WTC11 (cell line): Measurements from ENCODE around the gene DNLZ. TPM values are rescaled to one million over a fixed set of nuclear protein-coding genes. Genes with fewer than 3 reads are reported as not detected.

Source experiments
- ATAC-seq: fragments of 200-7000 bp; cut with Tn5 transposase; 2 replicates; pipeline ENCODE4 v1.10.0; 2021; ENCODE audit warnings: mild to moderate bottlenecking, moderate library complexity
- CTCF ChIA-PET: fragments of 300-600 bp; sonication (Branson Sonifier 250); formaldehyde crosslinking; loops from one replicate; lab custom pipeline; 2021; ENCODE audit warnings: antibody characterized with exemption; lab: Charles Lee
- POLR2A ChIA-PET: fragments of 350-600 bp; sonication (Branson Sonifier 250); formaldehyde crosslinking; loops from one replicate; lab custom pipeline; 2021; ENCODE audit warnings: antibody characterized with exemption; lab: Charles Lee
- DNase-seq: peaks from one replicate; pipeline ENCODE4 v3.0.0; 2021; ENCODE audit warnings: low spot score
- H3K27ac Mint-ChIP-seq: 2 replicates; pipeline ENCODE4 v1.8.0; 2021; ENCODE audit warnings: mixed read lengths
- H3K27me3 Mint-ChIP-seq: 2 replicates; pipeline ENCODE4 v1.8.0; 2021; ENCODE audit warnings: low read depth, mild to moderate bottlenecking, moderate library complexity, mixed read lengths
- H3K36me3 Mint-ChIP-seq: 2 replicates; pipeline ENCODE4 v1.8.0; 2021; ENCODE audit warnings: mixed read lengths
- H3K4me1 Mint-ChIP-seq: 2 replicates; pipeline ENCODE4 v1.8.0; 2022; ENCODE audit warnings: mixed read lengths
- H3K4me3 Mint-ChIP-seq: 2 replicates; pipeline ENCODE4 v1.8.0; 2021; ENCODE audit warnings: mild to moderate bottlenecking, moderate library complexity, mixed read lengths
- H3K9me3 Mint-ChIP-seq: 2 replicates; pipeline ENCODE4 v1.8.0; 2021; ENCODE audit warnings: mixed read lengths
- CREB1 ChIP-seq: sonication (generic); formaldehyde crosslinking; IDR thresholded peaks from 2 replicates; pipeline ENCODE4 v1.8.0; 2023; ENCODE audit warnings: mild to moderate bottlenecking, missing genetic modification reagents
- ESRRA ChIP-seq: sonication (generic); formaldehyde crosslinking; IDR thresholded peaks from 2 replicates; pipeline ENCODE4 v1.8.1; 2022; ENCODE audit warnings: mild to moderate bottlenecking, missing genetic modification reagents, borderline replicate concordance
- FOXK1 ChIP-seq: sonication (generic); formaldehyde crosslinking; IDR thresholded peaks from 2 replicates; pipeline ENCODE4 v1.8.0; 2022; ENCODE audit warnings: mild to moderate bottlenecking, moderate library complexity, missing genetic modification reagents
- IRF1 ChIP-seq: sonication (generic); formaldehyde crosslinking; IDR thresholded peaks from 2 replicates; pipeline ENCODE4 v1.8.0; 2023; ENCODE audit warnings: missing genetic modification reagents
- KAT7 ChIP-seq: sonication (generic); formaldehyde crosslinking; IDR thresholded peaks from 2 replicates; pipeline ENCODE4 v1.8.1; 2023; ENCODE audit warnings: missing genetic modification reagents, mild to moderate bottlenecking, borderline replicate concordance
- MYBL2 ChIP-seq: sonication (generic); formaldehyde crosslinking; IDR thresholded peaks from 2 replicates; pipeline ENCODE4 v1.8.1; 2023; ENCODE audit warnings: mild to moderate bottlenecking, moderate library complexity, missing genetic modification reagents
- NFE2L1 ChIP-seq: sonication (generic); formaldehyde crosslinking; IDR thresholded peaks from 2 replicates; pipeline ENCODE4 v1.8.1; 2023; ENCODE audit warnings: missing genetic modification reagents
- NR2C2 ChIP-seq: sonication (generic); formaldehyde crosslinking; IDR thresholded peaks from 2 replicates; pipeline ENCODE4 v1.8.0; 2022; ENCODE audit warnings: mild to moderate bottlenecking, missing genetic modification reagents
- NR3C1 ChIP-seq: sonication (generic); formaldehyde crosslinking; conservative IDR thresholded peaks from 2 replicates; pipeline ENCODE4 v1.8.1; 2023; ENCODE audit warnings: low read depth, mild to moderate bottlenecking, missing genetic modification reagents
- PREB ChIP-seq: sonication (generic); formaldehyde crosslinking; IDR thresholded peaks from 2 replicates; pipeline ENCODE4 v1.8.1; 2022; ENCODE audit warnings: mild to moderate bottlenecking, missing genetic modification reagents, moderate library complexity, borderline replicate concordance
- SMAD4 ChIP-seq: sonication (generic); formaldehyde crosslinking; IDR thresholded peaks from 2 replicates; pipeline ENCODE4 v1.8.0; 2022; ENCODE audit warnings: mild to moderate bottlenecking, missing genetic modification reagents
- STAT6 ChIP-seq: sonication (generic); formaldehyde crosslinking; conservative IDR thresholded peaks from 2 replicates; pipeline ENCODE4 v1.8.1; 2023; ENCODE audit warnings: mild to moderate bottlenecking, low read depth, missing genetic modification reagents, moderate library complexity
- TEAD1 ChIP-seq: sonication (generic); formaldehyde crosslinking; IDR thresholded peaks from 2 replicates; pipeline ENCODE4 v1.8.0; 2022; ENCODE audit warnings: mild to moderate bottlenecking, missing genetic modification reagents
- TP53 ChIP-seq: sonication (generic); formaldehyde crosslinking; IDR thresholded peaks from 2 replicates; pipeline ENCODE4 v1.8.1; 2023; ENCODE audit warnings: mild to moderate bottlenecking, missing genetic modification reagents
- ZBTB21 ChIP-seq: sonication (generic); formaldehyde crosslinking; IDR thresholded peaks from 2 replicates; pipeline ENCODE4 v1.8.1; 2023; ENCODE audit warnings: mild to moderate bottlenecking, missing genetic modification reagents, borderline replicate concordance
- ZNF138 ChIP-seq: sonication (generic); formaldehyde crosslinking; conservative IDR thresholded peaks from 2 replicates; pipeline ENCODE4 v1.8.1; 2022; ENCODE audit warnings: mild to moderate bottlenecking, moderate library complexity, missing genetic modification reagents
- ZNF219 ChIP-seq: sonication (generic); formaldehyde crosslinking; IDR thresholded peaks from 2 replicates; pipeline ENCODE4 v1.8.0; 2023; ENCODE audit warnings: missing genetic modification reagents, mild to moderate bottlenecking, borderline replicate concordance
- ZNF232 ChIP-seq: sonication (generic); formaldehyde crosslinking; IDR thresholded peaks from 2 replicates; pipeline ENCODE4 v1.8.0; 2022; ENCODE audit warnings: mild to moderate bottlenecking, missing genetic modification reagents
- ZNF263 ChIP-seq: sonication (generic); formaldehyde crosslinking; IDR thresholded peaks from 2 replicates; pipeline ENCODE4 v1.8.1; 2022; ENCODE audit warnings: low read depth, mild to moderate bottlenecking, moderate library complexity, missing genetic modification reagents
- ZNF396 ChIP-seq: fragments of 250-450 bp; sonication (Bioruptor Pico); IDR thresholded peaks from 2 replicates; pipeline ENCODE4 v1.8.0; 2021; ENCODE audit warnings: mild to moderate bottlenecking, moderate library complexity, borderline replicate concordance
- ZNF425 ChIP-seq: fragments of 250-450 bp; sonication (Bioruptor Pico); conservative IDR thresholded peaks from 2 replicates; pipeline ENCODE4 v1.9.0; 2021; ENCODE audit warnings: mild to moderate bottlenecking
- ZNF671 ChIP-seq: fragments of 250-450 bp; sonication (Bioruptor Pico); IDR thresholded peaks from 2 replicates; pipeline ENCODE4 v1.8.0; 2021; ENCODE audit warnings: mild to moderate bottlenecking
- total RNA-seq: library from RNA; stranded (reverse); gene quantifications from 3 replicates; pipeline ENCODE4 v1.2.3, GENCODE V29; 2021
- TF ChIP-seq, protein P1 (sequence below): sonication (generic); formaldehyde crosslinking; IDR thresholded peaks from 2 replicates; pipeline ENCODE4 v1.8.0; 2022; ENCODE audit warnings: mild to moderate bottlenecking, missing genetic modification reagents
- TF ChIP-seq, protein P2 (sequence below): sonication (generic); formaldehyde crosslinking; IDR thresholded peaks from 2 replicates; pipeline ENCODE4 v1.8.0; 2022; ENCODE audit warnings: mild to moderate bottlenecking, missing genetic modification reagents

Gene DNLZ
- total RNA-seq, 1 experiment from 2014 or later: 17.2 TPM

- Mint-ChIP-seq H3K27ac (no peak overlapping the region), H3K9me3 (no peaks in the 10 kb centered on the region), H3K4me1 (peaks cover 7% of the 10 kb centered on the region), H3K4me3 (peak overlapping the region; percentile 56), H3K36me3 (no peaks in the 10 kb centered on the region), H3K27me3 (no peaks in the 10 kb centered on the region)
- no peak for TF ChIP-seq ZNF232 (CRISPR knock-in tag)
- CTCF ChIA-PET: interaction anchor here (0.6 to 3.4 kb wide), 11 partner anchors 11 to 71 kb away, joined by 3 to 19 read pairs (median 4); no protein-coding TSS in a partner anchor
- ATAC-seq (peak; percentile 7), DNase-seq (no peak)
- POLR2A ChIA-PET: no interaction called here
These were observed 36.7 kb downstream of the DNLZ start for GRCh38 chr9:136326761-136327303.

GRCh38 chr9:136326061-136326760 is 37.3 kb downstream of the DNLZ start:
- Mint-ChIP-seq H3K27ac (no peak overlapping the region), H3K9me3 (0 out of 2 replicates have a peak, but pooled peaks cover 1% of the 10 kb centered on the region), H3K4me3 (no peak overlapping the region), H3K36me3 (no peaks in the 10 kb centered on the region), H3K27me3 (no peaks in the 10 kb centered on the region), H3K4me1 (peaks cover 7% of the 10 kb centered on the region)
- DNase-seq (peak; percentile 52), ATAC-seq (peak; percentile 51)
- TF ChIP-seq TP53 (CRISPR knock-in tag) (no peak), ZNF671 (no peak), ZNF263 (CRISPR knock-in tag) (no peak), ZNF219 (CRISPR knock-in tag) (no peak), IRF1 (CRISPR knock-in tag) (no peak), ZBTB21 (CRISPR knock-in tag) (no peak), ESRRA (CRISPR knock-in tag) (no peak), ZNF396 (CRISPR knock-in tag) (no peak), ZNF425 (no peak), STAT6 (CRISPR knock-in tag) (no peak)
- TF ChIP-seq, protein P1, sequence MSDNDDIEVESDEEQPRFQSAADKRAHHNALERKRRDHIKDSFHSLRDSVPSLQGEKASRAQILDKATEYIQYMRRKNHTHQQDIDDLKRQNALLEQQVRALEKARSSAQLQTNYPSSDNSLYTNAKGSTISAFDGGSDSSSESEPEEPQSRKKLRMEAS: no peak
- CTCF ChIA-PET: interaction anchor here (0.7 to 2.6 kb wide), 7 partner anchors 13 to 40 kb away, joined by 4 to 8 read pairs (median 6); no protein-coding TSS in a partner anchor
- POLR2A ChIA-PET: interaction anchor here (0.8 to 1.1 kb wide), 2 partner anchors 15 to 37 kb away, joined by 3 read pairs; no protein-coding TSS in a partner anchor

DNA sequence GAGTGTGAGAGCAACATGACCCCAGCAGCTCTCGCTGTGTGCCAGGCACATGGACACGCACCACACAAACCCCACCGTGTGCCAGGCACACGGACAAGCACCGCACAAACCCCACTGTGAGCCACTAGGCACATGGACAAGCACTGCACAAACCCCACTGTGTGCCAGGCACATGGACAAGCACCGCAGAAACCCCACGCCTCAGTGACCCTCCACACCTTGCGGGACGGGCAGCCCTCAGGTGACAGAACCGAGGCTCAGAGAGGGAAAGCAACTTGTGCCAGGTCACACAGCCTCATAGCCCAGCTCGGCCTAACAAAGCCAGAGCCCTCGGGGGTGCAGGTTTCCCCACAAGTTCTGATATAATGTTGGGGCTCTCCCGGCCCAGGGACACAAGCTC is 38.2 kb downstream of the DNLZ start:
- H3K36me3 Mint-ChIP-seq: no peaks in the 10 kb centered on the region
- no peaks in the 10 kb centered on the region for H3K27me3 Mint-ChIP-seq
- ChIA-PET POLR2A (interaction anchor here (1.1 kb wide), 1 partner anchor 38 kb away, joined by 3 read pairs; no protein-coding TSS in a partner anchor), CTCF (interaction anchor here (1.1 to 2.6 kb wide), 5 partner anchors 17 to 41 kb away, joined by 3 to 8 read pairs (median 6); no protein-coding TSS in a partner anchor)
- 0 out of 2 replicates have a peak, but pooled peaks cover 7% of the 10 kb centered on the region for H3K9me3 Mint-ChIP-seq
- DNase-seq: no peak
- peaks cover 7% of the 10 kb centered on the region for H3K4me1 Mint-ChIP-seq
- ATAC-seq: no peak
- no peak overlapping the region for H3K27ac Mint-ChIP-seq
- no peak overlapping the region for H3K4me3 Mint-ChIP-seq
- no peak for TF ChIP-seq NR3C1 (CRISPR knock-in tag)
- no peak for TF ChIP-seq ZNF138 (CRISPR knock-in tag)
- TF ChIP-seq FOXK1: no peak
- no peak for TF ChIP-seq MYBL2 (CRISPR knock-in tag)
- no peak for TF ChIP-seq PREB (CRISPR knock-in tag)
- no peak for TF ChIP-seq NR2C2 (CRISPR knock-in tag)
- no peak for TF ChIP-seq TEAD1 (CRISPR knock-in tag)
- TF ChIP-seq NFE2L1 (CRISPR knock-in tag): no peak
- TF ChIP-seq CREB1 (CRISPR knock-in tag): no peak
- TF ChIP-seq SMAD4 (CRISPR knock-in tag): no peak
- no peak for TF ChIP-seq KAT7
- TF ChIP-seq, protein P2, sequence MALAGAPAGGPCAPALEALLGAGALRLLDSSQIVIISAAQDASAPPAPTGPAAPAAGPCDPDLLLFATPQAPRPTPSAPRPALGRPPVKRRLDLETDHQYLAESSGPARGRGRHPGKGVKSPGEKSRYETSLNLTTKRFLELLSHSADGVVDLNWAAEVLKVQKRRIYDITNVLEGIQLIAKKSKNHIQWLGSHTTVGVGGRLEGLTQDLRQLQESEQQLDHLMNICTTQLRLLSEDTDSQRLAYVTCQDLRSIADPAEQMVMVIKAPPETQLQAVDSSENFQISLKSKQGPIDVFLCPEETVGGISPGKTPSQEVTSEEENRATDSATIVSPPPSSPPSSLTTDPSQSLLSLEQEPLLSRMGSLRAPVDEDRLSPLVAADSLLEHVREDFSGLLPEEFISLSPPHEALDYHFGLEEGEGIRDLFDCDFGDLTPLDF (CRISPR knock-in tag): no peak
